ENCODE data around the gene HHIPL1.

DNA sequence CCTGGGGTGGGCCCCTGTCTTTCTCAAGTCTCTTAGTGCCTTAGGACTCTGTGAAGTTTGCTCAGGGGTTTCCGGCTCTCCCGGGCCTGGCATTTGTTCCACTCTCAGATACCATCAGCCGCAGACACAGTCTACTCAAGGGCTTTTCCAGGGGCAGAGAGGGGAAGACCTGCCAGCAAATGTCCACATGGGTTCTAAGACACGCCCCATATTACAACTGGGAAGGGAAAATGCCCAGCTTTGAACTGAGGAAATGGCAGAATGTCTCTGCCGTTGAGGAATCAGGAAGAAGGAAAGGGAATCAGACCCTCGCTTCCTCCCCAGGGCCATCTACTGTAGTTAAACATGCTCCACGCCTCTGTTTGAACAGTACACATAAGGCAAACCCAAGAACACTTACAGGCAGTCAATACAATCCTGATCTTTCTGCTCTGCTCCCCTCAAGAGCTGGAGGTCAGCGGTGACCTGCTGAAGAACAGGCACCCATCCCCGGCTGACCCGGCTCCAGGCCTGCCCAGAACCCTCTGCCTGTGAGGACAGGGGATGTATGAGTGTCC lies 48.8 kb upstream of the HHIPL1 start:
- TF ChIP-seq, protein P1, sequence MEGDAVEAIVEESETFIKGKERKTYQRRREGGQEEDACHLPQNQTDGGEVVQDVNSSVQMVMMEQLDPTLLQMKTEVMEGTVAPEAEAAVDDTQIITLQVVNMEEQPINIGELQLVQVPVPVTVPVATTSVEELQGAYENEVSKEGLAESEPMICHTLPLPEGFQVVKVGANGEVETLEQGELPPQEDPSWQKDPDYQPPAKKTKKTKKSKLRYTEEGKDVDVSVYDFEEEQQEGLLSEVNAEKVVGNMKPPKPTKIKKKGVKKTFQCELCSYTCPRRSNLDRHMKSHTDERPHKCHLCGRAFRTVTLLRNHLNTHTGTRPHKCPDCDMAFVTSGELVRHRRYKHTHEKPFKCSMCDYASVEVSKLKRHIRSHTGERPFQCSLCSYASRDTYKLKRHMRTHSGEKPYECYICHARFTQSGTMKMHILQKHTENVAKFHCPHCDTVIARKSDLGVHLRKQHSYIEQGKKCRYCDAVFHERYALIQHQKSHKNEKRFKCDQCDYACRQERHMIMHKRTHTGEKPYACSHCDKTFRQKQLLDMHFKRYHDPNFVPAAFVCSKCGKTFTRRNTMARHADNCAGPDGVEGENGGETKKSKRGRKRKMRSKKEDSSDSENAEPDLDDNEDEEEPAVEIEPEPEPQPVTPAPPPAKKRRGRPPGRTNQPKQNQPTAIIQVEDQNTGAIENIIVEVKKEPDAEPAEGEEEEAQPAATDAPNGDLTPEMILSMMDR (IDR thresholded peaks at IDR 0.05 in 4 of 5, conservative IDR thresholded peaks at IDR 0.05 in 1 of 5): no peak
- no peak for TF ChIP-seq POLR2A (IDR thresholded peaks at IDR 0.05)
